HFF-Myc (cell line): Measurements from ENCODE around the gene TRIM21.
"Not testable (repeated sequence)": the region's sequence is repeated elsewhere in the genome, so short reads cannot be mapped to it uniquely, and the experiment has no call there.

Experiments
- DNase-seq: peaks from one replicate; pipeline ENCODE4 v3.0.0-alpha.2; 2011; ENCODE audit warnings: low read depth; ENCODE audit errors: extremely low read depth
- H3K4me3 ChIP-seq: replicated peaks from 2 replicates; pipeline ENCODE4 v1.5.1; 2011; ENCODE audit warnings: low read depth, mild to moderate bottlenecking, control low read depth, low read length
- TF ChIP-seq, protein P1 (sequence below): IDR thresholded peaks from 2 replicates; pipeline ENCODE4 v1.5.1; 2012; ENCODE audit warnings: mild to moderate bottlenecking, low read depth, low read length, control low read depth; ENCODE audit errors: missing control alignments

The TRIM21 gene

DNA sequence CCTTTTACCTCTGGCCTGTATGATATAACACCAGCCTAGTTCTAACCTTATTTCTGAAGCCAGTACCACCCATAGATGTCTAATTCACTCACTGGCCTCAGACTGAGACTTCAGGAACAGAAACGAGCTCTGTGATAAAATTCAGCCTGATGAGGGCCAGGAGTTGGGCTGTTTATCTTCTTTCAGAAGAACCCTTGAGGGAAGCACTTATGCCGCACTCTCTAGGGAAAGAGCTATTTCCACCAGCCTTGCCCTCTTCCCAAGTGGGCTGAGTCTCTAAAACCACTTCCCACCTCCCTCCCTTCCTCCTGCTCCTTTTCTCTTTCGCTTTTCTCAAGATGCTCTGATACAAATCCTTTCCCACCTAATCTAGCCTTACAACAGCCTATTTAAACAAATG is 23.3 kb downstream of the TRIM21 start:
- H3K4me3 ChIP-seq = no peak overlapping the region
- no peak for DNase-seq
- TF ChIP-seq, protein P1, sequence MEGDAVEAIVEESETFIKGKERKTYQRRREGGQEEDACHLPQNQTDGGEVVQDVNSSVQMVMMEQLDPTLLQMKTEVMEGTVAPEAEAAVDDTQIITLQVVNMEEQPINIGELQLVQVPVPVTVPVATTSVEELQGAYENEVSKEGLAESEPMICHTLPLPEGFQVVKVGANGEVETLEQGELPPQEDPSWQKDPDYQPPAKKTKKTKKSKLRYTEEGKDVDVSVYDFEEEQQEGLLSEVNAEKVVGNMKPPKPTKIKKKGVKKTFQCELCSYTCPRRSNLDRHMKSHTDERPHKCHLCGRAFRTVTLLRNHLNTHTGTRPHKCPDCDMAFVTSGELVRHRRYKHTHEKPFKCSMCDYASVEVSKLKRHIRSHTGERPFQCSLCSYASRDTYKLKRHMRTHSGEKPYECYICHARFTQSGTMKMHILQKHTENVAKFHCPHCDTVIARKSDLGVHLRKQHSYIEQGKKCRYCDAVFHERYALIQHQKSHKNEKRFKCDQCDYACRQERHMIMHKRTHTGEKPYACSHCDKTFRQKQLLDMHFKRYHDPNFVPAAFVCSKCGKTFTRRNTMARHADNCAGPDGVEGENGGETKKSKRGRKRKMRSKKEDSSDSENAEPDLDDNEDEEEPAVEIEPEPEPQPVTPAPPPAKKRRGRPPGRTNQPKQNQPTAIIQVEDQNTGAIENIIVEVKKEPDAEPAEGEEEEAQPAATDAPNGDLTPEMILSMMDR = no peak

DNA sequence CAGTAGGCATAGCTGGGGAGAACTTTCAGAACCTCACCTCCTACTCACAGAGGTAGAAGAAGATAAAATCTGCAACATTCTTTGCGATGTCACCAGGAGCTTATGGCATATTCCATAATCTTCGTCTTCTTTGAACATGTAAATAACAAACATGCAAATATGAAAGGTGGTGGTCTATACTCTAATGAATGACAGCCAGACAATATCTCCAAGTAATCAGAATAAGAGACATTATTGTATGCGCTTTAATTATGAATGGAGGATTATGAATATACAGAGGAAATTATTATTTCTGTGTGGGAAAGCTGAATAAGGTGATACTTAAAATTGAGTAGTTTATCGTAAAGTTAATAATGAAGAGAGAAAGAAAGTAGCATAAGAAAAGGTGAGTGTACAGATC is 25.2 kb downstream of the TRIM21 start, which contains the start of gene OR52B4:
Gene OR52B4 (minus strand): TSS at position 101 of the 400 bp plus-strand sequence. CDS start 91 bp downstream, at position 10.
- DNase-seq = no peak
- TF ChIP-seq, protein P1 = no peak
- no peak within 1 kb of the TSS for H3K4me3 ChIP-seq

DNA sequence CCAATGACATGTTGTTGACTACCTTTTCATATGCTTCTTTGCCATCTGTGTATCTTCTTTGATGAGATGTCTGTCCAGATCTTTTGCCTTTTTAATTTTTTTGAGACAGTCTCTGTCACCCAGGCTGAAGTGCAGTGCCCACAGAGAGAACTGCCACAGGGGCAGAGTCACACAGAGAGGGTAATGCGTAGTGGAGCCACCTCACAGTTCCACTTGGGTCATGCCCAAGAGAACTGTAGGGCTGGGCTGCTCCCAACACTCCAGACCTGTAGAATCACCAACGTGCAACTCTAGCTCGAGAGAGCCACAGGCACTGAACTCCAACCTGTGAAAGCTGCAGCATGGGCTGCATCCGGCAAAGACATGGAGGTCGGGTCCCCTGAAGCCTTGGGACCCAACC is 45.4 kb downstream of the TRIM21 start:
- not testable (repeated sequence) for DNase-seq, H3K4me3 ChIP-seq

DNA sequence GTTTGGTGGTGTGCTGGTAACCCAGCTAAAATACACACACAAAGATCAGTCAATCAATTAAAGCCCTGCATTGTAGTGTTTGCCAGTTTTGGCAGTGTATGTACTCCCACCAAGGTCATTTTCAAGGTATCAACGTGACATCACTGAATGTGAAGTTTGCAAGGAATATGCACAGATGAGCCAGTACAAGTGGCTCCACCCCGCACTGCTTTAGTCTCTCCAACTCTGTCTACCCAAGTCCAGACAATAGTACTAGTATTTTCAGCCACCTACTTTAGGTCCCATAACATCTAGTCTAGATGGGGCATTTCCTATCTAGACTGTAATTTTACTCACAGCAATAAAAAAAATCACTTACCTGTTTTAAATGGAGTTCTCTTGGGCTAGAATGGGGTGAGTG is 48.1 kb downstream of the TRIM21 start:
- not testable (repeated sequence) for H3K4me3 ChIP-seq, DNase-seq
